NK-92 (cell line): Measurements from ENCODE around the gene SRGAP2.
"Not testable (repeated sequence)": the region's sequence is repeated elsewhere in the genome, so short reads cannot be mapped to it uniquely, and the experiment has no call there.

Experiments
- DNase-seq: peaks from one replicate; lab custom pipeline; 2025; ENCODE audit not compliant: unreplicated experiment; lab: John Stamatoyannopoulos, UW

Gene SRGAP2

GRCh38 chr1:206203364-206204158, at the start of gene SRGAP2:
Gene SRGAP2, plus strand, starts transcription at chr1:206203541. Its CDS starts 2,430 bp downstream, at chr1:206205971.
- DNase-seq: not testable (repeated sequence)

DNA sequence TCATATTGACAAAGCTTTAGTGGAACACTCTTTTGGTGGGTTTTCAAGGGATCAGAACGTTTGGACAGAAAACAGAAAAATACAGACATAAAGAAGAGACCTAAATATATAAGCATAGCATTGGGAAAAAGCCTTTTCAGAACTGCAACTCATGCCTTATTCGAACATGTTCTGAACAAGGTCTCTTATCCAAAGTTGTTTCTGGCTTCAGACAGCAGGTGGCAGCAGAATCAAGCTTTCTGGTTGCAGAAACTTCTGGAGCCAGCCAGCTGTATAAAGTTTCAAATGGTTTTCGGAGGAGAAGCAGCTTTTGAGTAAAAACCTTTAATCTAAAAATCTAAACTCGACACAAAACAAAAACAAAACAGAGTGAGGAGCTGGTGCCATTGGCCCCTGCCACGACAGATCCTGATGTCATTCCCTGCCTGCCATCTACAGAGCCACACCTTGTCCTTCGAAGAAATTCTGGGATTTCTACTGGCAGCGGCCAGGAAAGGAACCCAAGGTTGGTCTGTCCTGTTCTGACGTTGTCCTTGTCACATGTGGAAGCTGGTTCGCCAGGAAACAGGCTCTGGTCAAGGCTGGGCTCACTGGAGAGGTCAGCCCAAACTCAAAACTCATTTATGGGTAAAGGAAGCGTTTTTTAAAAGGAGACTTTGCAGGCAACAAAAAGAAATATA, 35.9 kb upstream of the SRGAP2 start:
- DNase-seq: not testable (repeated sequence)

- not testable (repeated sequence) for DNase-seq
These were observed 33.5 kb upstream of the SRGAP2 start for GRCh38 chr1:206169794-206170193.

DNA sequence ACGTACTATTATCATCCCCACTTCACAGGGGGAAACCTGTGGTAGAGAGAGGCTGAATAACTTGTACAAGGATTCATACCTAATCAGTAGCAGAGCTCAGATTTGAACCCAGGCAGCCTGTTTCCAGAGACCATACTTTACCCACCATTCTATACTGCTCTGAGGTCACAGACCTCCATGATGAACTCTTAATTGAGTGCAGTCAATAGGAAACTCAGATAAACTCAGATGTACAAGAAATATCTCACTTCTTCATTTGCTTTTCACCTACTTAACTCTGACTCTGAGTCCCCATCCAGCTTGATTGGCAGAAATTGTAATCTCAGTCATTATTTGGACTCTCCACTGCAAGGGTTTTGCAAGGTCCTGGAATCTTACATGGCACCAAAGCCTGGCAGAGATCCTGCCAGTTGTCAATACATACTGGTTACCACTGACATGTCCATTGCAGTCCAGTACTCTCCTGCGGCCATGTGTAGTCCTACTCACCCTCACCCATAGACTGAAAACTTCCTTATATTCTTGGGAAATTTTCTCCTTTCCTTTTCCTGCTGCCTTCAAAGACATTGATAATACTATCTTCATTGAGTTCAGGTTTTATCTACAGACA, 30.1 kb upstream of the SRGAP2 start:
- DNase-seq: not testable (repeated sequence)

- not testable (repeated sequence) for DNase-seq
These were observed 29.0 kb upstream of the SRGAP2 start for GRCh38 chr1:206174182-206174868.

DNA sequence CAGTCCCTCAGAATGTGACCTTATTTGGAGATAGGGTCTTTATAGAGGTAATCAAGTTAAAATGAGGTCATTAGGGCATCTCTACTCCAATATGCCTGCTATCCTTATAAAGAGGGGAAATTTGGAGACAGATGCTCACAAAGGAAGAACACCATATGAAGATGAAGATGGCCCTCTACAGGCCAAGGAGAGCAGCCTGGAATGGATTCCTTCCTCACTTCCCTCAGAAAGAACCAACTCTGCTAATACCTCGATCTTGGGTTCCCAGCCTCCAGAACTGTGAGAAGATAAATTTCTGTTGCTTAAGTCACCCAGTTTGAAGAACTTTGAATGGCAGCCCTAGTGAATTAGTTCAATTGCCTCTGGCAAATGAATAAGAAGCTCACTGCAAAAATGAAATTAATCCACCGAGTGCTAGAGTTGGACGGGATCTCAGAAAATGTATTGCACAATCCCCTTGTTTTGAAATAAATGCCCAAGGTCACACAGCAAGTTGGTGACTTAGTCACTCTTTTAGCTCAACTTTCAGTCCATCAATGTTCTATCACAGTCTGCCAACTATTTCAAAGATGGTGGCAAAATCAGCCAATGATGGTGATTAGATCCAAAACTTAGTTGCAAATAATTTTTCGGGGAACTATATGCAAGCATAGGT, 27.8 kb upstream of the SRGAP2 start:
- not testable (repeated sequence) for DNase-seq

GRCh38 chr1:206176114-206176502, 27.2 kb upstream of the SRGAP2 start:
- DNase-seq: not testable (repeated sequence)

DNA sequence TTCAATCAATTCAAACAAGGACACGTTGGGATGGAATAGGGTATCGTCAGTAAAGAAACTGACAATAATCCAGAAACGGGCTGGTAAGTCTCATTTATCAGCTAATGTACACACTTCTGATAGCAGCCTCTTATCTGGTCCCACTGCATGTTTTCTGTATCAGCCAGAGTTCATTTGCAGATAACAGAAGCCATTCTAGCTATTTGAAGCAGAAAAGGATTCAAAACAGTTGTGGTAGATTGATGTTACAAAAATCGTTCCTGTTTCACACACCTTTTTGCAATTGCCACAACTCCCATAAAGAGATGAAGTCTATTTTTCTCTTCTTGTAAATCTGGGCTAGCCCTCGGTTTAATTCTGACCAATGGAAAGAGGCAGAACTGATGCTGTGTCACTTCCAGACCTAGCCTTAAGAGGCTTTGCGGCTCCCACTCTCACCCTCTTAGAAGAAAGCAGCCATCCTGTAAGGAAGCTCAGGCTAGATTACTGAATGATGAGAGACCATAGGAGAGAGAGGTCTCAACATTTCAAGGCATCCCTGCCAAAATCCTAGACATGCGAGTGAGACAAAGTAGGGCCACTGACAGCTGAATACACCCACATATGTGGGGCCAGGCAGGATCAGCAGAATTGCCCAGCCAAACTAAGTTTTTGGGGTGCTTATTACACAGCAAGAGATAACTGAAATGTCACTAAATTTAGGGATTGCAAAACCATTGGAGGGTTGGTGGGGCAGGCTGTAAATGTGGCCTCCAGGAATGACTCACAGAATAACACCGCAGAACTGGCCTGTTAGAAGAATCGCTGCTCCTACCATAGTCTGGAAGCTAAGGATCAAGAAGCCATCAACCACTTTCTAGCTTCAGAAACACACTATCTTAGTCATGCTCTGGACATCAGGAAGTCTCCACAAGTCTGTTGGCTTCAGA, 25.0 kb upstream of the SRGAP2 start:
- DNase-seq: not testable (repeated sequence)

DNA sequence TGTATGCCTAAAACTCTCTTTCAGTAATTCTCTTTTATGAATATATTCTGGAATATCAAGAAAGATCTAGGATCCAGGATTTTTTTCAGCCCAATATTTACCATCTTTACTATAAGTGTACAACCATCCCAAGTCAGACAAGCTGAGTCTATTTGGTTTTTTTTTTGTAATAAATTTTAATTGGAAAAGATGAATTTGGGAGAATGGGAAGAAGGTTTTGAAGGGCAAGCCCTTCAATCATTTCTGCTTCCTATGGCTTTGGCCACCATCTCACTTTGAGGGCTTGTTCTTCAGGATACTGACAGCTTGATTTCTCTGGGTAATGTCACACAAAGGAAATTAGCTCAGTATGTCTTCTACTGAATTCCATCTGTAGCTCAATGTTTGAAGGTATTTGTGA, 23.7 kb upstream of the SRGAP2 start:
- DNase-seq: not testable (repeated sequence)

DNA sequence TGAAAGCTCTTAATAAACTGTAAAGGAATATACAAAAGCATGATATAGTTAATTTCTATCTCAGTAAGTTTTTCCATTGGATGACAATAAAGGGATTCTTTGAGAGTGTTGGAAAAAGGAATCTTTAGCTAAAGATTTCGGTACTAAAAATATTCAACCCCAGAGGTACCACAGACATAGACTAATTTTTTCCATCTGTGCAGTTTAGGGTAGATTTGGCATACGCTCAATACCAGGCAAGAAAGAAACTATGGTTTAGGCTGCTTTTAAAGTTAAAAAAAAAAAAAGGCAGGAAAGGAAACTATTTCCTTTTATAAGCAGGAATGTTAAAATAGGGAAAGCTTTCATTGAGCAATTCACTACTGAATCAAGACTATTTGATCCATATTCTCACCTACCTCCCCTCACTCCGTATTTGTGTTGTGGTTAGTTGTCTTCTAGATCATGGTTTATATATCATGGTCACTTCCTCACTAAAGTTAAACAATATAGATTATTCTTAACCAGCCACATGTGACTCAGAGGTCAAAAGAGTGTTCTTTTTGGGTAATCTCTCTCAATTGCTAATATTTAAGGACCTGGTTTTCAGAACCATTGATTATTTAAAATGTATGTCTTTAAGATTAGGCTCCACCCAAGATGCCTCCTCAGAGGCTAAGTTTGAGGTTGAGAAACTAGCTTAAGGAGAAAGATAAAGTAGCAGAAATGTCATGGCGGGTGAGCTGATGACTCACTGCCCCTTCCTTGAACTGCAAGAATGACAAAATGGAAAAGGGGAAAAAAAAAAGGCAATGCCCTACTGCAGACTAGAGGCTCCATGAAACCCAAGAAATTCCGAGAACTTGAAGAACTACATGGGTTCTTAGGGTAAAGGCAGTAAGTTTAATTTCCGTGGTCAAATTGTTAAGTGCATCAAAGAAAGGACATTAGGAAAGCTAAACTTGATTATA, 20.7 kb upstream of the SRGAP2 start:
- not testable (repeated sequence) for DNase-seq

- DNase-seq: not testable (repeated sequence)
These were observed 19.6 kb upstream of the SRGAP2 start for GRCh38 chr1:206183788-206184187.

- DNase-seq: not testable (repeated sequence)
These were observed 17.6 kb upstream of the SRGAP2 start for GRCh38 chr1:206185778-206186177.

- DNase-seq: not testable (repeated sequence)
These were observed 16.5 kb upstream of the SRGAP2 start for GRCh38 chr1:206186826-206187225.

DNA sequence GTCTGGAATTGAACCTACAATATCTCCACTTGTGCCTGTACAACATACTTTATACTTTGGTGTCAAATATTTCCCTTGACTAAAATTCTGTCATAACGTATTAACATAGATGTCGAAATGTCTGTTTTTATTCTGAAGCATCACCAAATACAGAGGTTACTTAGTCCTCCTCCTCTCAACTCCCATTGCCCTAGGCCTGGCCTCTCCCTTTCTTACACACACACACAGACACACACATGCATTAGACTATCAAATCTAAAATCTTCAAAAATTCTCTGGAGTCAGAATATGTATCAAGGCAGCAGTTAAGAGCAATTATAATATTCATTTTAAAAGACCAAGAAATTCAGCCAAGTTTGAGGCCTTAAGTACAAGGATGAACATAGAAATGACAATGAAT, 8.2 kb upstream of the SRGAP2 start:
- not testable (repeated sequence) for DNase-seq

GRCh38 chr1:206196748-206197424, 6.5 kb upstream of the SRGAP2 start:
- DNase-seq: not testable (repeated sequence)

DNA sequence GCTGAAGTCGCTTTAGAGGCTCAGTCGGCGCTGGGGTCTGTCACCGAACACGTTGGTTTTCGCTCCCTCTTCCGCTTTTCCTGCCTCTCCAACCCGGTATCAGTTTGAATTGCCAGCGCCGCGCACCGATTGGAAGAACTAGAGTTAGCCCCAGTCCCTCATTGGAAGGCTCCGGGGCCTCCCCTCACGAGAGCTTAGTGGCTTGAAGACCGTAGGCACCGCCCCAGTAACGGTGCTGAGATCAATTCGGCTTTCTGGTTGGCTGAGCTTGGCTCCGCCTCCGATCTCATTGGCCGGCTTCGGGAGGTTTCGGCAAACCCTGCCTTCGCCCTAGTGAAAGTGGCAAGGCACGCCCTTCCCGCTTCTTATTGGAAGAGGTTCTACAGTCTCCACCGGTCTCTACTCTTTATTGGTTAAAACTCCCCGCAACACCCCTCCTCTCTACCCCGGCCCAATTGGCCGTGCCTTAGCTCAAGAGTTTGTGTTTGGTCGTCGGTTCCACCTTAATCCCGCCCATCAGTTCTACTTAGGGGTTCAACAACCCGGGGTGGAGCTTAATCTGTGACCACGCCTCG, 465 bp upstream of the SRGAP2 start, which contains the start of gene FAM72A:
TSS of gene FAM72A (minus strand) at position 51 of the 575 bp plus-strand sequence. CDS start 814 bp downstream, outside the sequence.
- DNase-seq: peak; percentile 93

DNA sequence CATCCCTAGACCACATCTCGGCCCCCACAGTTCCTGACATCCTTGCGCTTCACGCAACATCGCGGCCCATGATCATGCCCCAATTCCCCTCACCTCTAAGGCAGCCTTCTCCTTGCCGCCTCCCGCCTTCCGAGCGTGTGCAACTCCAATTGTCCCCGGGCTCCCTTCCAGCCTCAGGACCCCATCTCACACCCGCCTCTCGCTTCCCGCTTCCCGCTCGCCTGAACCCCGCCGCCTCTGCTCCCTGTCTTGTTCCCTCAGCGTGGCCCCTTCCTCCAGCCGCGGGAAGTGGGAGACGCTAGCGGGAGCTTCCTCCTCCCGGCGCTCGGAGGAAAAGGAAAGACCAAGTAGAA, 794 bp downstream of the SRGAP2 start:
- not testable (repeated sequence) for DNase-seq
